Adrenal gland (tissue), 5 donors: Measurements from ENCODE around the gene TMEM132D.

ENCODE experiments used
- POLR2A ChIP-seq, 2 donors: fragments of 450-650 bp; IDR thresholded peaks; one replicate each; pipeline ENCODE4 v1.6.1; 2017; ENCODE audit warnings: antibody characterized with exemption in 2 of 2, mild to moderate bottlenecking in 2 of 2, moderate library complexity in 1 of 2
- TF ChIP-seq, protein P1 (sequence below), 6 experiments: fragments of 450-650 bp in 4 of 6; fragments of 200-600 bp in 2 of 6; sonication (generic) in 1 of 6; IDR thresholded peaks; 1 replicate in 5 of 6; 2 replicates in 1 of 6; pipeline versions ENCODE4 v1.5.1 to v1.8.0; 2016 to 2021; ENCODE audit warnings: antibody characterized with exemption in 6 of 6, mild to moderate bottlenecking in 2 of 6, moderate library complexity in 1 of 6
- donor health status: DM: no; HTN: no; CAD: no.

DNA sequence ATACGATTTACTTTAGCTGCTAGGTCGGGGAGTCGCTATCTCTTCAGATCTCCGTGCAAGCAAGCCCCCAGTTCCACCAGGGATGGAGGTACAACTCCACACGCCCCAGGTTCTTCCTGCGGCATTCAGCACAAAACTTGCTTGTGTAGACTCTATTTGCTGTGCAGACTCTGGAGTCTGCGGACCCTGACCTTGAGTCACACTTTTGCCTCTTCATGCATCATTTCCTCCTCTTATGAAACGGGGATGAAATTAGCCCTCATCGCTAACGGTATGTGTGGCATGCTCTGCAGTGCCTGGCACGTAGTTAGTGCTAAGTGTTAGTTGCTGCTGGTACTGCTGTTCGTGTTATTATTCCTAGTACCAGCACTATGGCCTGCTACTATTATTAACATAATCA is 84.4 kb downstream of the TMEM132D start:
- TF ChIP-seq, protein P1, sequence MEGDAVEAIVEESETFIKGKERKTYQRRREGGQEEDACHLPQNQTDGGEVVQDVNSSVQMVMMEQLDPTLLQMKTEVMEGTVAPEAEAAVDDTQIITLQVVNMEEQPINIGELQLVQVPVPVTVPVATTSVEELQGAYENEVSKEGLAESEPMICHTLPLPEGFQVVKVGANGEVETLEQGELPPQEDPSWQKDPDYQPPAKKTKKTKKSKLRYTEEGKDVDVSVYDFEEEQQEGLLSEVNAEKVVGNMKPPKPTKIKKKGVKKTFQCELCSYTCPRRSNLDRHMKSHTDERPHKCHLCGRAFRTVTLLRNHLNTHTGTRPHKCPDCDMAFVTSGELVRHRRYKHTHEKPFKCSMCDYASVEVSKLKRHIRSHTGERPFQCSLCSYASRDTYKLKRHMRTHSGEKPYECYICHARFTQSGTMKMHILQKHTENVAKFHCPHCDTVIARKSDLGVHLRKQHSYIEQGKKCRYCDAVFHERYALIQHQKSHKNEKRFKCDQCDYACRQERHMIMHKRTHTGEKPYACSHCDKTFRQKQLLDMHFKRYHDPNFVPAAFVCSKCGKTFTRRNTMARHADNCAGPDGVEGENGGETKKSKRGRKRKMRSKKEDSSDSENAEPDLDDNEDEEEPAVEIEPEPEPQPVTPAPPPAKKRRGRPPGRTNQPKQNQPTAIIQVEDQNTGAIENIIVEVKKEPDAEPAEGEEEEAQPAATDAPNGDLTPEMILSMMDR (IDR thresholded peaks at IDR 0.05) = no peak
- no peak for TF ChIP-seq POLR2A (IDR thresholded peaks at IDR 0.05)
